B cell (primary cell): ENCODE results near the gene FBN1.

Experiments
- CTCF ChIP-seq: fragments of 200-600 bp; IDR thresholded peaks from one replicate; pipeline ENCODE4 v1.8.0; 2022; ENCODE audit warnings: antibody characterized with exemption, mild to moderate bottlenecking
- EZH2 ChIP-seq: IDR thresholded peaks from 2 replicates; pipeline ENCODE4 v1.6.1; 2012; ENCODE audit warnings: borderline replicate concordance, low read depth, mild to moderate bottlenecking, moderate library complexity, low read length; ENCODE audit not compliant: insufficient read depth, poor library complexity, severe bottlenecking

DNA sequence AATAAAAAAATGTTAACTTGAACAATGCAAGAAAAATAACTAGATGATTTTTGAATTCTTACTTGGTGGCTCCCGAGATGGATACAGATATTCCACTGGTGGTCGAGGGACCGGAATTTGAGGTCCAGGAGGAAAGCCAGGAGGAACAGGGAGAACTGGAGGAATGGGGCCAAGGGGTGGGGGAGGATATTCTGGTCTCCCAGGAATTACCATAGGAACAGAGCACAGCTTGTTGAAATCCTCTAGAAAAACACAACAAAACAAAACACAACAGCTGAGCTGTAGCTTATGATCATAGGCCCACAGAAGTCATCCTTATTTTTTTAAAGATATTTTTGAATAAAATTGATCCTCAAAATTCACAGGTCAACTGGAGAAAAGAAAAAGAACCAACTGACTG lies 129.4 kb downstream of the FBN1 start:
- TF ChIP-seq EZH2 (no peak), CTCF (no peak)
